CD4-positive, alpha-beta T cell treated with Interleukin-4 for 1 hour (primary cell): ENCODE data around the gene ADI1.
"Not testable (repeated sequence)": the region's sequence is repeated elsewhere in the genome, so short reads cannot be mapped to it uniquely, and the experiment has no call there.

Experiments used
- DNase-seq, 2 donors: peaks; one replicate each; pipeline ENCODE4 v3.0.0-alpha.2; 2020 to 2022

The ADI1 gene

GRCh38 chr2:3529316-3530025 lies 10.1 kb upstream of the ADI1 start:
- no peak for DNase-seq

GRCh38 chr2:3527886-3528785 lies 8.8 kb upstream of the ADI1 start:
- no peak for DNase-seq

- DNase-seq = no peak
These were observed 7.5 kb upstream of the ADI1 start for GRCh38 chr2:3526871-3527270.

- DNase-seq = no peak
These were observed 4.3 kb upstream of the ADI1 start for GRCh38 chr2:3523551-3524041.

GRCh38 chr2:3522961-3523421 lies 3.7 kb upstream of the ADI1 start:
- DNase-seq = no peak

GRCh38 chr2:3520591-3520990 lies 1.3 kb upstream of the ADI1 start:
- DNase-seq = no peak

- DNase-seq = peak; percentile 99
These were observed 656 bp downstream of the ADI1 start for GRCh38 chr2:3518496-3519254.

GRCh38 chr2:3517948-3518495 lies 1.3 kb downstream of the ADI1 start:
- no peak for DNase-seq

GRCh38 chr2:3516831-3517230 lies 2.5 kb downstream of the ADI1 start:
- no peak for DNase-seq

GRCh38 chr2:3515438-3515837 lies 3.9 kb downstream of the ADI1 start:
- not testable (repeated sequence) for DNase-seq

- no peak for DNase-seq
These were observed 6.1 kb downstream of the ADI1 start for GRCh38 chr2:3513026-3513810.

GRCh38 chr2:3512086-3512485 lies 7.2 kb downstream of the ADI1 start:
- no peak for DNase-seq

GRCh38 chr2:3505771-3506170 lies 13.6 kb downstream of the ADI1 start:
- no peak for DNase-seq

- no peak for DNase-seq
These were observed 14.6 kb downstream of the ADI1 start for GRCh38 chr2:3504741-3505140.

GRCh38 chr2:3503483-3503882 lies 15.8 kb downstream of the ADI1 start:
- no peak for DNase-seq

GRCh38 chr2:3503046-3503445 lies 16.3 kb downstream of the ADI1 start:
- DNase-seq = no peak

GRCh38 chr2:3500326-3500899 lies 18.9 kb downstream of the ADI1 start:
- DNase-seq = no peak

GRCh38 chr2:3498783-3499394 lies 20.4 kb downstream of the ADI1 start:
- DNase-seq = no peak

- not testable (repeated sequence) for DNase-seq
These were observed 22.6 kb downstream of the ADI1 start for GRCh38 chr2:3496708-3497080.

- DNase-seq = no peak
These were observed 24.2 kb downstream of the ADI1 start for GRCh38 chr2:3494984-3495666.

- DNase-seq = no peak
These were observed 25.7 kb downstream of the ADI1 start for GRCh38 chr2:3493615-3494007.
